ENCODE measurements around the gene SREK1IP1. TPM values are rescaled to one million over a fixed set of nuclear protein-coding genes. Genes with fewer than 3 reads are reported as not detected.

Gene SREK1IP1
- total RNA-seq, 2 donors from 2014 or later, result 5.3 to 5.7 TPM

GRCh38 chr5:64685866-64686265, 82.6 kb downstream of the SREK1IP1 start:
- DNase-seq (no peak), ATAC-seq (no peak)
- peaks cover 0 to 8% of the 10 kb centered on the region in 2 donors for H3K27me3 ChIP-seq
- peaks cover 9% of the 10 kb centered on the region for H3K4me1 ChIP-seq
- 40 to 43% methylated on average over 5 of the region's 5 CpGs for WGBS, 2 donors
- intact Hi-C loops (cut with DNase I), result no loop called here
- H3K4me3 ChIP-seq, result no peak overlapping the region
- H3K36me3 ChIP-seq (replicated peaks in 1 of 2; ENCODE audit: insufficient read depth in 1 of 2, low read depth in 2 of 2), result no peaks in the 10 kb centered on the region
- TF ChIP-seq CTCF (IDR thresholded peaks at IDR 0.05) (no peak), POLR2A (IDR thresholded peaks at IDR 0.05) (no peak)
- H3K9me3 ChIP-seq, result no peaks in the 10 kb centered on the region
- H3K27ac ChIP-seq, result no peak overlapping the region

GRCh38 chr5:64682608-64683007, 85.9 kb downstream of the SREK1IP1 start:
- H3K4me3 ChIP-seq, result no peak overlapping the region
- H3K9me3 ChIP-seq, result no peaks in the 10 kb centered on the region
- H3K27ac ChIP-seq, result no peak overlapping the region
- H3K27me3 ChIP-seq, result no peaks in the 10 kb centered on the region
- WGBS, 2 donors, result 87 to 93% methylated on average over 7 of the region's 7 CpGs
- ATAC-seq (no peak), DNase-seq (no peak)
- intact Hi-C loops (cut with DNase I), result no loop called here
- H3K36me3 ChIP-seq (replicated peaks in 1 of 2; ENCODE audit: insufficient read depth in 1 of 2, low read depth in 2 of 2), result no peaks in the 10 kb centered on the region
- TF ChIP-seq POLR2A (IDR thresholded peaks at IDR 0.05) (no peak), CTCF (IDR thresholded peaks at IDR 0.05) (no peak)
- no peaks in the 10 kb centered on the region for H3K4me1 ChIP-seq

- intact Hi-C loops (cut with DNase I), result no loop called here
- Histone ChIP-seq H3K36me3 (replicated peaks in 1 of 2; ENCODE audit: insufficient read depth in 1 of 2, low read depth in 2 of 2) (no peaks in the 10 kb centered on the region), H3K27me3 (no peaks in the 10 kb centered on the region), H3K27ac (no peak overlapping the region), H3K4me3 (no peak overlapping the region), H3K9me3 (no peaks in the 10 kb centered on the region), H3K4me1 (no peaks in the 10 kb centered on the region)
- no peak for ATAC-seq
- 77 to 91% methylated on average over 4 of the region's 4 CpGs for WGBS, 2 donors
- no peak for TF ChIP-seq POLR2A (IDR thresholded peaks at IDR 0.05)
- DNase-seq, result no peak
Measured at GRCh38 chr5:64680289-64680688, 88.2 kb downstream of the SREK1IP1 start.

GRCh38 chr5:64678374-64678773, 90.1 kb downstream of the SREK1IP1 start:
- H3K36me3 ChIP-seq (replicated peaks in 1 of 2; ENCODE audit: insufficient read depth in 1 of 2, low read depth in 2 of 2), result no peaks in the 10 kb centered on the region
- TF ChIP-seq CTCF (IDR thresholded peaks at IDR 0.05) (no peak), POLR2A (IDR thresholded peaks at IDR 0.05) (no peak)
- WGBS, 2 donors, result 66 to 75% methylated on average over 5 of the region's 5 CpGs
- H3K27me3 ChIP-seq, result no peaks in the 10 kb centered on the region
- ATAC-seq (no peak), DNase-seq (no peak)
- H3K4me3 ChIP-seq, result no peak overlapping the region
- intact Hi-C loops (cut with DNase I), result no loop called here
- no peak overlapping the region for H3K27ac ChIP-seq
- no peaks in the 10 kb centered on the region for H3K4me1 ChIP-seq
- H3K9me3 ChIP-seq, result no peaks in the 10 kb centered on the region

- no peaks in the 10 kb centered on the region for H3K36me3 ChIP-seq (replicated peaks in 1 of 2; ENCODE audit: insufficient read depth in 1 of 2, low read depth in 2 of 2)
- DNase-seq, result no peak
- no peaks in the 10 kb centered on the region for H3K4me1 ChIP-seq
- no peak overlapping the region for H3K4me3 ChIP-seq
- WGBS, 2 donors, result 60 to 79% methylated on average over 3 of the region's 3 CpGs
- no peaks in the 10 kb centered on the region for H3K9me3 ChIP-seq
- TF ChIP-seq CTCF (IDR thresholded peaks at IDR 0.05), result no peak
- no peak for TF ChIP-seq POLR2A (IDR thresholded peaks at IDR 0.05)
- no peak overlapping the region for H3K27ac ChIP-seq
- intact Hi-C loops (cut with DNase I), result no loop called here
- no peak for ATAC-seq
- H3K27me3 ChIP-seq, result no peaks in the 10 kb centered on the region
Measured at GRCh38 chr5:64671678-64672077, 96.8 kb downstream of the SREK1IP1 start.

Measured in body of pancreas (tissue), 4 donors.